K562 (cell line): Measurements from ENCODE around the gene MGST2. TPM values are rescaled to one million over a fixed set of nuclear protein-coding genes. Genes with fewer than 3 reads are reported as not detected.

Experiments
- ATAC-seq: fragments of 200-7000 bp; cut with Tn5 transposase; 3 replicates; pipeline ENCODE4 v1.9.1; 2020; ENCODE audit warnings: moderate library complexity
- BruUV-seq: library from RNA; stranded (reverse); fragments of 400-500 nt; replicated peaks from 2 replicates; lab custom pipeline; 2021; lab: Mats Ljungman, UMichigan
- CTCF ChIA-PET: fragments of 300-600 bp; formaldehyde crosslinking; extraction: SDS; loops from one replicate; lab custom pipeline; 2021; ENCODE audit warnings: low intra/inter-chr PET ratio; lab: Yijun Ruan, JAX
- POLR2A ChIA-PET: fragments of 300-600, 350-650 bp; sonication (Branson Sonifier 250); formaldehyde crosslinking; extraction: SDS; loops from one replicate; lab custom pipeline; 2021; ENCODE audit warnings: antibody characterized with exemption, inconsistent platforms; lab: Yijun Ruan, JAX
- DNase-seq, 4 experiments: peaks; one replicate each; pipeline versions ENCODE4 v3.0.0 to v3.0.0-alpha.2; 2011 to 2018; ENCODE audit warnings: low spot score in 3 of 4, mixed read lengths in 3 of 4; ENCODE audit errors: extremely low read depth in 1 of 4
- FAIRE-seq: peaks from 2 replicates; lab custom pipeline; 2011; peaks lifted over from hg19 to GRCh38; lab: Jason Lieb, UNC
- H2AFZ ChIP-seq: 2 replicates; pipeline ENCODE4 v1.6.0; 2011; ENCODE audit warnings: low read depth, low read length, control low read depth, inconsistent platforms
- H3K27ac ChIP-seq: fragments of 200-600 bp; 3 replicates; pipeline ENCODE4 v1.8.0; 2011; ENCODE audit warnings: low read depth, mild to moderate bottlenecking, control low read depth, inconsistent platforms, low read length, moderate library complexity, mixed read lengths; ENCODE audit errors: extremely low read depth
- H3K27me3 ChIP-seq, 2 experiments: fragments of 300-600 bp in 1 of 2; 2 replicates in 1 of 2; 3 replicates in 1 of 2; pipeline versions ENCODE4 v1.6.0 to v1.8.0; 2011; ENCODE audit warnings: inconsistent platforms in 2 of 2, low read length in 2 of 2, mild to moderate bottlenecking in 1 of 2, mixed read lengths in 1 of 2, moderate library complexity in 1 of 2; ENCODE audit not compliant: control insufficient read depth in 2 of 2, insufficient read depth in 2 of 2
- H3K36me3 ChIP-seq: fragments of 300-600 bp; 3 replicates; pipeline ENCODE4 v1.8.0; 2011; ENCODE audit warnings: mild to moderate bottlenecking, low read length, inconsistent platforms; ENCODE audit not compliant: control insufficient read depth, insufficient read depth
- H3K4me1 ChIP-seq, 2 experiments: fragments of 200-600 bp in 1 of 2; replicated peaks in 1 of 2; 2 replicates in 1 of 2; 3 replicates in 1 of 2; pipeline versions ENCODE4 v1.5.1 to v1.8.0; 2011; ENCODE audit warnings: inconsistent platforms in 2 of 2, low read length in 2 of 2, mild to moderate bottlenecking in 1 of 2, mixed read lengths in 1 of 2, moderate library complexity in 1 of 2; ENCODE audit not compliant: control insufficient read depth in 2 of 2, insufficient read depth in 2 of 2
- H3K4me2 ChIP-seq: 2 replicates; pipeline ENCODE4 v1.6.1; 2011; ENCODE audit warnings: low read length, control low read depth, inconsistent platforms, mixed read lengths; ENCODE audit not compliant: insufficient read depth
- H3K4me3 ChIP-seq: fragments of 200-600 bp; sonication (generic), shearing (Covaris generic); 2 replicates; pipeline ENCODE4 v1.5.1; 2016; ENCODE audit warnings: control low read depth, inconsistent platforms
- H3K79me2 ChIP-seq: fragments of 200-600 bp; 3 replicates; pipeline ENCODE4 v1.8.0; 2011; ENCODE audit warnings: low read length, inconsistent platforms; ENCODE audit not compliant: control insufficient read depth, insufficient read depth
- H3K9ac ChIP-seq, 2 experiments: 2 replicates each; pipeline versions ENCODE4 v1.6.0 to v1.6.1; 2011; ENCODE audit warnings: low read depth in 2 of 2, low read length in 2 of 2, control low read depth in 1 of 2, inconsistent platforms in 1 of 2, mild to moderate bottlenecking in 1 of 2, mixed read lengths in 1 of 2; ENCODE audit not compliant: insufficient read depth in 1 of 2
- H3K9me1 ChIP-seq: one replicate; pipeline ENCODE4 v1.6.0; 2011; ENCODE audit warnings: inconsistent platforms, mild to moderate bottlenecking, low read length, moderate library complexity; ENCODE audit not compliant: control insufficient read depth, insufficient read depth
- H3K9me3 ChIP-seq: replicated peaks from 2 replicates; pipeline ENCODE4 v1.5.1; 2011; ENCODE audit warnings: low read depth, low read length, inconsistent platforms; ENCODE audit not compliant: control insufficient read depth, insufficient read depth
- H4K20me1 ChIP-seq: replicated peaks from 2 replicates; pipeline ENCODE4 v1.6.1; 2011; ENCODE audit warnings: low read length, inconsistent platforms, mixed read lengths; ENCODE audit not compliant: control insufficient read depth, insufficient read depth
- BMI1 ChIP-seq: fragments of 150-350 bp; IDR thresholded peaks from 2 replicates; pipeline ENCODE4 v1.6.1; 2014; ENCODE audit warnings: low read length
- C11orf30 ChIP-seq: fragments of 450-650 bp; IDR thresholded peaks from 2 replicates; pipeline ENCODE4 v1.6.1; 2016; ENCODE audit warnings: low read depth, mild to moderate bottlenecking
- CBFB ChIP-seq: sonication (generic); formaldehyde crosslinking; IDR thresholded peaks from 2 replicates; pipeline ENCODE4 v1.4.0; 2020; ENCODE audit warnings: mild to moderate bottlenecking, missing genetic modification reagents
- CLOCK ChIP-seq: fragments of 250-450 bp; sonication (Bioruptor Pico); IDR thresholded peaks from 2 replicates; pipeline ENCODE4 v1.4.0; 2020; ENCODE audit warnings: mild to moderate bottlenecking, moderate library complexity, borderline replicate concordance
- CREB3 ChIP-seq: fragments of 450-650 bp; conservative IDR thresholded peaks from 2 replicates; pipeline ENCODE4 v1.6.1; 2016; ENCODE audit warnings: missing genetic modification characterization, low read depth, mild to moderate bottlenecking, missing compliant biosample characterization, moderate library complexity
- ELF2 ChIP-seq: fragments of 250-450 bp; sonication (Bioruptor Pico); IDR thresholded peaks from 2 replicates; pipeline ENCODE4 v1.5.0; 2021; ENCODE audit warnings: mild to moderate bottlenecking
- KDM4B ChIP-seq, 2 experiments: fragments of 450-650 bp in 1 of 2; sonication (generic) in 1 of 2; IDR thresholded peaks; 2 replicates each; pipeline ENCODE4 v1.6.1; 2016 to 2017; ENCODE audit warnings: borderline replicate concordance in 2 of 2, antibody characterized with exemption in 1 of 2, low read depth in 1 of 2, mild to moderate bottlenecking in 1 of 2
- MAFK ChIP-seq: IDR thresholded peaks from 2 replicates; pipeline ENCODE4 v1.6.1; 2011; ENCODE audit warnings: low read length, improper control_type of control experiment
- MTF1 ChIP-seq: fragments of 250-450 bp; sonication (Bioruptor Pico); IDR thresholded peaks from 2 replicates; pipeline ENCODE4 v1.9.0; 2021; ENCODE audit warnings: moderate library complexity, mild to moderate bottlenecking, inconsistent platforms, borderline replicate concordance
- MXI1 ChIP-seq: IDR thresholded peaks from 2 replicates; pipeline ENCODE4 v1.6.1; 2011; ENCODE audit warnings: low read depth, mild to moderate bottlenecking, improper control_type of control experiment, low read length
- SIN3B ChIP-seq: fragments of 450-650 bp; IDR thresholded peaks from 2 replicates; pipeline ENCODE4 v1.6.1; 2017; ENCODE audit warnings: low read depth, mild to moderate bottlenecking, moderate library complexity
- ZNF274 ChIP-seq: IDR thresholded peaks from 2 replicates; pipeline ENCODE4 v1.6.1; 2011; ENCODE audit warnings: low read depth, mild to moderate bottlenecking, low read length, moderate library complexity, borderline replicate concordance
- ZNF444 ChIP-seq: fragments of 250-450 bp; sonication (Bioruptor Pico); IDR thresholded peaks from 2 replicates; pipeline ENCODE4 v1.4.0; 2020; ENCODE audit warnings: mild to moderate bottlenecking, moderate library complexity
- ZNF780A ChIP-seq: fragments of 250-450 bp; sonication (Bioruptor Pico); IDR thresholded peaks from 2 replicates; pipeline ENCODE4 v1.5.0; 2021; ENCODE audit warnings: mild to moderate bottlenecking
- WGBS: fragments of 100-300 bp; shearing (Covaris generic); methylation state at CpG from one replicate; pipeline ENCODE4 v1.1.6; 2016; ENCODE audit warnings: low coverage, mixed read lengths; ENCODE audit not compliant: insufficient coverage; ENCODE audit errors: missing lambda C conversion rate; 5-methylcytosine and 5-hydroxymethylcytosine counted together
- in situ Hi-C: fragments of 300-500 bp; cut with MboI; formaldehyde crosslinking; loops from 4 replicates; pipeline ENCODE4 v1.15.0; 2018; ENCODE audit warnings: inconsistent platforms, mixed read lengths
- intact Hi-C: fragments of 100-400 bp; cut with micrococcal nuclease; formaldehyde crosslinking; loops from 2 replicates; pipeline ENCODE4 v1.14.2; 2022
- polyA plus RNA-seq, 8 experiments: library from polyadenylated mRNA; depleted of rRNA in 4 of 8; stranded (reverse) in 5 of 8; unstranded in 3 of 8; fragments of >200 nt; fragmentation: Nextera tagmentation in 2 of 8; fragmentation: Illumina TruSeq in 1 of 8; extraction: Ambion mirVana in 2 of 8; extraction: Trizol in 1 of 8; gene quantifications; 2 replicates each; pipeline versions ENCODE4 v1.2.1 to v1.2.3, GENCODE V29; 2011 to 2014; ENCODE audit warnings: inconsistent platforms in 1 of 8, missing spikeins in 1 of 8
- total RNA-seq, 7 experiments: library from RNA; depleted of rRNA in 6 of 7; stranded (reverse); fragments of >200 nt in 6 of 7; fragmentation: Illumina TruSeq in 2 of 7; extraction: Trizol in 2 of 7; gene quantifications; 2 replicates each; pipeline versions ENCODE4 v1.2.1 to v1.2.3, GENCODE V29; 2011 to 2021; ENCODE audit warnings: low replicate concordance in 1 of 7

Gene MGST2
- total and polyA plus RNA-seq, 9 of the 15 experiments (the other 6 are each of a cell fraction or from before 2014, with no cell fraction given) = 38.7 to 115 (median 84.6) TPM

GRCh38 chr4:139725236-139725635 lies 59.6 kb downstream of the MGST2 start:
- Histone ChIP-seq H3K9me3 (no peaks in the 10 kb centered on the region), H3K9ac (no peak overlapping the region), H3K4me1 (no peaks in the 10 kb centered on the region), H4K20me1 (no peaks in the 10 kb centered on the region), H3K79me2 (no peaks in the 10 kb centered on the region), H2AFZ (no peak overlapping the region), H3K4me3 (no peak overlapping the region), H3K36me3 (no peaks in the 10 kb centered on the region), H3K27ac (no peak overlapping the region), H3K9me1 (no peaks in the 10 kb centered on the region), H3K4me2 (no peak overlapping the region), H3K27me3 (peaks cover 0 to 7% of the 10 kb centered on the region in 2 experiments; a peak in 2 of 5 replicates)
- no peak for DNase-seq
- POLR2A ChIA-PET = interaction anchor here (0.6 kb wide), 1 partner anchor 649 kb away, joined by 4 read pairs; no protein-coding TSS in a partner anchor
- intact Hi-C loops (no loop called here), in situ Hi-C loops (no loop called here)
- BruUV-seq = no TSS peak
- TF ChIP-seq MAFK (no peak), C11orf30 (no peak), ZNF780A (CRISPR knock-in tag) (no peak), CLOCK (CRISPR knock-in tag) (no peak), BMI1 (no peak), KDM4B (IDR thresholded peaks at IDR 0.05; ENCODE audit: borderline replicate concordance in 2 of 2, low read depth in 1 of 2) (no peak), SIN3B (no peak), MXI1 (no peak), MTF1 (no peak), ZNF444 (CRISPR knock-in tag) (no peak), CBFB (CRISPR knock-in tag) (no peak), ELF2 (CRISPR knock-in tag) (no peak), CREB3 (tag) (no peak), ZNF274 (no peak)
- 24% methylated on average over 2 of the region's 2 CpGs for WGBS
- no peak for ATAC-seq
- no peak for FAIRE-seq
- CTCF ChIA-PET = no interaction called here
